ENCODE results near the gene ZEB1. TPM values are rescaled to one million over a fixed set of nuclear protein-coding genes. Genes with fewer than 3 reads are reported as not detected.

Gene ZEB1
- total and polyA plus RNA-seq, 2 of the 8 experiments (the other 6 are each of a cell fraction or from before 2014, with no cell fraction given) = 0.08 to 0.15 TPM

GRCh38 chr10:31343551-31343950, 24.5 kb downstream of the ZEB1 start:
- Histone ChIP-seq H3K23ac (ENCODE audit: insufficient read length) (no peak overlapping the region), H3K14ac (ENCODE audit: insufficient read length) (no peak overlapping the region), H3K4me1 (replicated peaks in 1 of 4; ENCODE audit: control insufficient read depth in 3 of 4, insufficient read depth in 4 of 4, low read length in 3 of 4) (no peaks in the 10 kb centered on the region), H2BK120ac (replicated peaks; ENCODE audit: low read depth, low read length) (no peak overlapping the region), H3K79me2 (ENCODE audit: control insufficient read depth in 1 of 2, insufficient read depth in 2 of 2, low read length in 2 of 2) (no peaks in the 10 kb centered on the region), H4K20me1 (replicated peaks in 1 of 2; ENCODE audit: control insufficient read depth in 1 of 2, insufficient read depth in 2 of 2, low read length in 2 of 2) (no peaks in the 10 kb centered on the region), H3K9me3 (ENCODE audit: insufficient read depth in 2 of 2, low read depth in 1 of 2, low read length in 1 of 2) (no peaks in the 10 kb centered on the region), H2BK20ac (ENCODE audit: low read length) (no peak overlapping the region), H3K79me1 (ENCODE audit: low read depth, low read length) (no peaks in the 10 kb centered on the region), H3K56ac (replicated peaks; ENCODE audit: insufficient read length, low read depth, low read length) (no peak overlapping the region), H3K27me3 (replicated peaks in 1 of 4; ENCODE audit: control insufficient read depth in 3 of 4, extremely low read depth in 1 of 4, insufficient read depth in 3 of 4, low read length in 3 of 4) (peaks cover 0 to 1% (median 0%) of the 10 kb centered on the region in 4 experiments; a peak in 1 of 7 replicates), H3K27ac (ENCODE audit: low read depth, low read length) (no peak overlapping the region), H3K4me3 (ENCODE audit: extremely low read depth in 1 of 4, insufficient read depth in 2 of 4, low read depth in 3 of 4, low read length in 4 of 4) (no peak overlapping the region), H3K18ac (ENCODE audit: extremely low read depth, low read length) (no peak overlapping the region), H2AK5ac (ENCODE audit: low read depth, low read length) (no peak overlapping the region), H4K5ac (ENCODE audit: insufficient read length, low read depth, low read length) (no peak overlapping the region), H2AFZ (ENCODE audit: low read length) (no peak overlapping the region), H3K36me3 (ENCODE audit: control insufficient read depth in 2 of 4, insufficient read depth in 4 of 4, low read length in 3 of 4) (no peaks in the 10 kb centered on the region), H3K23me2 (ENCODE audit: low read depth, low read length) (no peaks in the 10 kb centered on the region), H2BK15ac (ENCODE audit: low read length) (no peak overlapping the region), H4K91ac (replicated peaks; ENCODE audit: insufficient read length, low read length) (no peak overlapping the region), H3K4ac (replicated peaks; ENCODE audit: insufficient read length, low read depth, low read length) (no peak overlapping the region), H3K4me2 (ENCODE audit: insufficient read depth in 1 of 2, low read depth in 2 of 2, low read length in 2 of 2) (no peak overlapping the region), H2BK5ac (ENCODE audit: low read depth, low read length) (no peak overlapping the region), H3K9ac (replicated peaks in 1 of 4; ENCODE audit: extremely low read depth in 1 of 4, low read depth in 3 of 4, low read length in 3 of 4) (no peak overlapping the region), H2BK12ac (ENCODE audit: low read depth, low read length) (no peak overlapping the region), H4K8ac (ENCODE audit: extremely low read depth, insufficient read depth, low read length) (no peak overlapping the region)
- CTCF ChIA-PET (ENCODE audit: partially characterized antibody) = interaction anchor here (1.1 to 1.4 kb wide), 2 partner anchors 11 to 14 kb away, joined by 3 to 4 read pairs; no protein-coding TSS in a partner anchor
- 80% methylated on average over 5 of the region's 5 CpGs; no CpG with 5 or more reads in 1 of the 2 experiments for WGBS, 2 experiments (ENCODE audit: extremely low coverage in 1 of 2, insufficient coverage in 1 of 2, insufficient read length in 1 of 2, insufficient replicate concordance in 2 of 2, low coverage in 1 of 2, low lambda C conversion rate in 2 of 2, missing lambda C conversion rate in 1 of 2)
- POLR2A ChIA-PET (ENCODE audit: partially characterized antibody) = no interaction called here
- DNase-seq (ENCODE audit: low read depth in 1 of 2, low spot score in 2 of 2) (no peak), FAIRE-seq (no peak)
- TF ChIP-seq, protein P1, sequence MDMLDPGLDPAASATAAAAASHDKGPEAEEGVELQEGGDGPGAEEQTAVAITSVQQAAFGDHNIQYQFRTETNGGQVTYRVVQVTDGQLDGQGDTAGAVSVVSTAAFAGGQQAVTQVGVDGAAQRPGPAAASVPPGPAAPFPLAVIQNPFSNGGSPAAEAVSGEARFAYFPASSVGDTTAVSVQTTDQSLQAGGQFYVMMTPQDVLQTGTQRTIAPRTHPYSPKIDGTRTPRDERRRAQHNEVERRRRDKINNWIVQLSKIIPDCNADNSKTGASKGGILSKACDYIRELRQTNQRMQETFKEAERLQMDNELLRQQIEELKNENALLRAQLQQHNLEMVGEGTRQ (IDR thresholded peaks at IDR 0.05; ENCODE audit: low read length) = no peak
- no peak for TF ChIP-seq SUZ12 (IDR thresholded peaks at IDR 0.05; ENCODE audit: low read length)
- TF ChIP-seq EGR1 (IDR thresholded peaks at IDR 0.05; ENCODE audit: borderline replicate concordance, low read depth, low read length) = no peak
- no peak for TF ChIP-seq EP300 (IDR thresholded peaks at IDR 0.05; ENCODE audit: borderline replicate concordance in 1 of 2, low read depth in 2 of 2, low read length in 2 of 2)
- no peak for TF ChIP-seq GABPA (IDR thresholded peaks at IDR 0.05; ENCODE audit: borderline replicate concordance, insufficient read depth, low read length)
- no peak for TF ChIP-seq RFX5 (IDR thresholded peaks at IDR 0.05; ENCODE audit: borderline replicate concordance, low read depth, low read length)
- TF ChIP-seq MAFK (IDR thresholded peaks at IDR 0.05; ENCODE audit: low read depth, low read length) = no peak
- TF ChIP-seq CHD2 (IDR thresholded peaks at IDR 0.05; ENCODE audit: low read length) = no peak
- TF ChIP-seq KDM4A (IDR thresholded peaks at IDR 0.05; ENCODE audit: low read depth, low read length, severe bottlenecking) = no peak
- no peak for TF ChIP-seq TCF12 (IDR thresholded peaks at IDR 0.05; ENCODE audit: low read depth, low read length)
